Calu3 (cell line): ENCODE data around the gene PSMA1. TPM values are rescaled to one million over a fixed set of nuclear protein-coding genes. Genes with fewer than 3 reads are reported as not detected.
A peak's percentile ranks its signal among the peaks of the same experiment; 100 is the strongest.

Experiments used
- BruUV-seq: library from RNA; stranded (reverse); fragments of 400-500 nt; replicated peaks from 2 replicates; lab custom pipeline; 2021; lab: Mats Ljungman, UMichigan
- CTCF ChIA-PET: fragments of 300-600 bp; sonication (Branson Sonifier 250); formaldehyde crosslinking; loops from one replicate; lab custom pipeline; 2022; ENCODE audit warnings: antibody characterized with exemption; lab: Charles Lee
- DNase-seq: peaks from one replicate; pipeline ENCODE4 v3.0.0; 2022
- H3K27ac Mint-ChIP-seq: one replicate; pipeline ENCODE4 v1.8.0; 2022; ENCODE audit warnings: mixed read lengths; ENCODE audit not compliant: unreplicated experiment
- H3K27me3 Mint-ChIP-seq: one replicate; pipeline ENCODE4 v1.8.0; 2022; ENCODE audit warnings: mixed read lengths; ENCODE audit not compliant: unreplicated experiment
- H3K36me3 Mint-ChIP-seq: one replicate; pipeline ENCODE4 v1.8.0; 2022; ENCODE audit warnings: mild to moderate bottlenecking, moderate library complexity, mixed read lengths; ENCODE audit not compliant: insufficient read depth, unreplicated experiment
- H3K4me1 Mint-ChIP-seq: one replicate; pipeline ENCODE4 v1.8.0; 2022; ENCODE audit warnings: mild to moderate bottlenecking, low read depth, mixed read lengths; ENCODE audit not compliant: unreplicated experiment
- H3K4me3 Mint-ChIP-seq: one replicate; pipeline ENCODE4 v1.8.0; 2022; ENCODE audit warnings: mild to moderate bottlenecking, low read depth, moderate library complexity, mixed read lengths; ENCODE audit not compliant: unreplicated experiment
- H3K9me3 Mint-ChIP-seq: one replicate; pipeline ENCODE4 v1.8.0; 2022; ENCODE audit warnings: low read depth, mixed read lengths; ENCODE audit not compliant: unreplicated experiment
- CTCF ChIP-seq: fragments of 200-600 bp; IDR thresholded peaks from one replicate; pipeline ENCODE4 v1.8.0; 2022; ENCODE audit warnings: antibody characterized with exemption; ENCODE audit not compliant: unreplicated experiment
- intact Hi-C: fragments of 100-400 bp; cut with micrococcal nuclease; formaldehyde crosslinking; loops from one replicate; pipeline ENCODE4 v1.10.0; 2022; ENCODE audit not compliant: unreplicated experiment
- total RNA-seq: library from RNA; stranded (reverse); gene quantifications from 2 replicates; pipeline ENCODE4 v1.2.3, GENCODE V29; 2022

Gene PSMA1
- total RNA-seq, 1 experiment from 2014 or later = 205 TPM

DNA sequence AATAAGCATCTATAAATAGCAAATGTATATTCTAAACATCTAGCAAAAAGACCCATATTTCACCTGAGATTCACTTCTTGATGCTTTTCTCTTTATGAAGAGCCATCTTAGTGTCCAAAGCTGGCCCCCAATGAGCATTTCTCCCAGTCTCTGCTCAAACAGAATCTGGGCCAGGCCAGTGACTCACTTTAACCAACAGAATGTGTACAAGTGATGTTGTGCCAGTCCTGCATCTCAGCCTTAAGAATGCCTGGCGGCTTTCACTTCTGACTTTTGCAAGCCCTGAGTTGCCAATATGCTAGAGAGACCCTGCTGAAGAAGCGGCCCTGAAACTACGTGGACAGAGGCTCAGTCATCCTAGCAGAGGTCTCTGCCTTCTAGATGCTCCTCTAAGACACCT lies 13.7 kb downstream of the PSMA1 start:
- no peak for TF ChIP-seq CTCF
- Mint-ChIP-seq H3K9me3 (no peaks in the 10 kb centered on the region), H3K36me3 (peaks cover 64% of the 10 kb centered on the region), H3K27ac (no peak overlapping the region), H3K4me3 (no peak overlapping the region), H3K4me1 (no peaks in the 10 kb centered on the region), H3K27me3 (no peaks in the 10 kb centered on the region)
- no peak for DNase-seq
- BruUV-seq = no TSS peak
- CTCF ChIA-PET = no interaction called here
- intact Hi-C loops = no loop called here

DNA sequence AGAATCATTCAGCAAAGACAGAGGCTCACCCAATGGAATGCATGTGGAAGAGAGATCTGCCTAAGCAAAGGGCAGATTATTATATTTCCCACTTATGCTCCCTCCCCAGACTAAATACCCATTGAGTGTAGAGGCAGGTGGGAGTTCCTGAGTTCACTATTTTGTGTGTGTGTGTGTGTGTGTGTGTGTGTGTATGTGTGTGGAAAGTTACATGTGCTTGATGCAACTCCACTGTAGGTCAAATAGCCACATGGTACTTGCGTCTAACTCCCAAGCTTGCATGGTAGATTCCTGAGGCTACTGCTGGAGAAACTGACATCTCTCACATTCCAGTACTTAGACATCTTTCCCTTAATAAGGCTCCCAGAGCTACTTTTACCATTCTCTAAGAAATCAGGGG lies 17.2 kb downstream of the PSMA1 start:
- Mint-ChIP-seq H3K27me3 (no peaks in the 10 kb centered on the region), H3K36me3 (peaks cover 60% of the 10 kb centered on the region), H3K9me3 (no peaks in the 10 kb centered on the region), H3K4me3 (no peak overlapping the region), H3K4me1 (no peaks in the 10 kb centered on the region), H3K27ac (no peak overlapping the region)
- intact Hi-C loops = no loop called here
- BruUV-seq = no TSS peak
- CTCF ChIA-PET = no interaction called here
- no peak for DNase-seq
- TF ChIP-seq CTCF = no peak

GRCh38 chr11:14502039-14502438 lies 18.1 kb downstream of the PSMA1 start:
- CTCF ChIA-PET = no interaction called here
- H3K27me3 Mint-ChIP-seq = no peaks in the 10 kb centered on the region
- no peaks in the 10 kb centered on the region for H3K9me3 Mint-ChIP-seq
- no peak for TF ChIP-seq CTCF
- H3K27ac Mint-ChIP-seq = no peak overlapping the region
- H3K4me3 Mint-ChIP-seq = no peak overlapping the region
- peaks cover 63% of the 10 kb centered on the region for H3K36me3 Mint-ChIP-seq
- no peak for DNase-seq
- intact Hi-C loops = no loop called here
- H3K4me1 Mint-ChIP-seq = no peaks in the 10 kb centered on the region
- BruUV-seq = no TSS peak

DNA sequence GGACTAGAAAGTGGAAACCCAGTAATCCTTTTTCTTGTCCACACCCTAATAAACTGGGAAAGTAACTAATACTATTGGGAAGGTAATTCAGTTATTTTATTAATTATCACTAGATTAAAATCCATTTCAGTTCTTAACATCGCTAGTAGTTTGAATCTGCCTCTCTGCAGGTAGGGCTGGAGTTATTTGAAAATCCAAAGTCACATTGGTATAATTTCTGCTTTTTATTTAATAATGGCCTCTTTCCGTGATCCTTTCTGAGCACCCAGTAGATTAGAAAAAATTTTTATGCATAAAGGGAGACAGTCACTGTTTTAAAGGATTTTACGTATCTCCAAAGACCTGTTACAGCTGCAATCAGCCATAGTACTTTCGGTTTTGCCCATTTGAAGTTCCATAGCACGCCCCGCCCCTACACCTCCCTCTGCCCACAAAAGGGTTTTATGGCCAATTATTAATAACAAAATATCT lies 20.0 kb downstream of the PSMA1 start:
- DNase-seq = peak; percentile 56
- intact Hi-C loops = no loop called here
- H3K27ac Mint-ChIP-seq = peak overlapping the region; percentile 67
- H3K4me1 Mint-ChIP-seq = no peaks in the 10 kb centered on the region
- CTCF ChIA-PET = interaction anchor here (0.6 to 1.6 kb wide), 4 partner anchors 9 to 144 kb away, joined by 3 to 5 read pairs (median 3); no protein-coding TSS in a partner anchor
- H3K4me3 Mint-ChIP-seq = peak overlapping the region; percentile 79
- TF ChIP-seq CTCF = no peak
- no TSS peak for BruUV-seq
- peaks cover 60% of the 10 kb centered on the region for H3K36me3 Mint-ChIP-seq
- no peaks in the 10 kb centered on the region for H3K27me3 Mint-ChIP-seq
- H3K9me3 Mint-ChIP-seq = no peaks in the 10 kb centered on the region
